Trophoblast cell (in vitro differentiated cells and primary cell): ENCODE data around the gene GDPD5.

Experiments used
- DNase-seq, 2 donors: peaks; one replicate each; pipeline ENCODE4 v3.0.0-alpha.2; 2016
- H2AFZ ChIP-seq: 2 replicates; pipeline ENCODE4 v1.6.1; 2013; ENCODE audit warnings: low read length, moderate library complexity, mild to moderate bottlenecking; ENCODE audit not compliant: insufficient read depth, poor library complexity
- H2AK5ac ChIP-seq: 2 replicates; pipeline ENCODE4 v1.6.1; 2013; ENCODE audit warnings: mild to moderate bottlenecking, low read length
- H2BK120ac ChIP-seq: 2 replicates; pipeline ENCODE4 v1.6.1; 2013; ENCODE audit warnings: low read length, mild to moderate bottlenecking, moderate library complexity; ENCODE audit not compliant: insufficient read depth, poor library complexity
- H2BK12ac ChIP-seq: 2 replicates; pipeline ENCODE4 v1.6.1; 2013; ENCODE audit warnings: mild to moderate bottlenecking, low read length, moderate library complexity
- H2BK5ac ChIP-seq: 2 replicates; pipeline ENCODE4 v1.6.1; 2013; ENCODE audit warnings: low read length, low read depth, moderate library complexity, mild to moderate bottlenecking; ENCODE audit not compliant: poor library complexity
- H3K14ac ChIP-seq: 2 replicates; pipeline ENCODE4 v1.6.1; 2013; ENCODE audit warnings: mild to moderate bottlenecking, low read length
- H3K18ac ChIP-seq: 2 replicates; pipeline ENCODE4 v1.6.1; 2013; ENCODE audit warnings: mild to moderate bottlenecking, low read length
- H3K23ac ChIP-seq: 2 replicates; pipeline ENCODE4 v1.6.1; 2013; ENCODE audit warnings: low read length
- H3K27ac ChIP-seq: 2 replicates; pipeline ENCODE4 v1.5.1; 2013; ENCODE audit warnings: low read depth, mild to moderate bottlenecking, inconsistent platforms, low read length, moderate library complexity
- H3K27me3 ChIP-seq: 2 replicates; pipeline ENCODE4 v1.6.1; 2013; ENCODE audit warnings: inconsistent platforms, mild to moderate bottlenecking, low read length, moderate library complexity; ENCODE audit not compliant: insufficient read depth
- H3K36me3 ChIP-seq, 2 experiments: 1 replicate in 1 of 2; 2 replicates in 1 of 2; pipeline ENCODE4 v1.6.1; 2013; ENCODE audit warnings: low read length in 2 of 2, mild to moderate bottlenecking in 2 of 2, moderate library complexity in 1 of 2; ENCODE audit not compliant: insufficient read depth in 2 of 2, control insufficient read depth in 1 of 2
- H3K4ac ChIP-seq: 2 replicates; pipeline ENCODE4 v1.6.1; 2013; ENCODE audit warnings: low read depth, mild to moderate bottlenecking, low read length, moderate library complexity
- H3K4me1 ChIP-seq, 2 experiments: 1 replicate in 1 of 2; 2 replicates in 1 of 2; pipeline ENCODE4 v1.6.1; 2013; ENCODE audit warnings: low read length in 2 of 2, mild to moderate bottlenecking in 2 of 2, moderate library complexity in 1 of 2; ENCODE audit not compliant: insufficient read depth in 2 of 2, control insufficient read depth in 1 of 2
- H3K4me2 ChIP-seq: 2 replicates; pipeline ENCODE4 v1.6.1; 2013; ENCODE audit warnings: inconsistent platforms, mild to moderate bottlenecking, low read length, moderate library complexity
- H3K4me3 ChIP-seq: 2 replicates; pipeline ENCODE4 v1.5.1; 2013; ENCODE audit warnings: mild to moderate bottlenecking, low read depth, low read length, inconsistent platforms
- H3K79me1 ChIP-seq: one replicate; pipeline ENCODE4 v1.6.1; 2013; ENCODE audit warnings: low read length
- H3K79me2 ChIP-seq: 2 replicates; pipeline ENCODE4 v1.6.1; 2013; ENCODE audit warnings: low read length, mild to moderate bottlenecking; ENCODE audit not compliant: control insufficient read depth, insufficient read depth, poor library complexity
- H3K9ac ChIP-seq: 2 replicates; pipeline ENCODE4 v1.6.1; 2013; ENCODE audit warnings: mild to moderate bottlenecking, low read length
- H3K9me3 ChIP-seq: 2 replicates; pipeline ENCODE4 v1.6.1; 2013; ENCODE audit warnings: low read depth, mild to moderate bottlenecking, control low read depth, inconsistent platforms, low read length; ENCODE audit not compliant: insufficient read depth
- H4K12ac ChIP-seq: 2 replicates; pipeline ENCODE4 v1.6.1; 2013; ENCODE audit warnings: low read depth, mild to moderate bottlenecking, low read length, moderate library complexity
- H4K8ac ChIP-seq: 2 replicates; pipeline ENCODE4 v1.6.1; 2013; ENCODE audit warnings: low read depth, mild to moderate bottlenecking, low read length, moderate library complexity
- H4K91ac ChIP-seq: one replicate; pipeline ENCODE4 v1.6.1; 2013; ENCODE audit warnings: low read depth, mild to moderate bottlenecking, low read length, moderate library complexity
- WGBS: extraction: QIAGEN DNeasy Blood & Tissue Kit; methylation state at CpG from one replicate; pipeline ENCODE4 v1.1.7; 2013; ENCODE audit warnings: missing lambda C conversion rate; ENCODE audit not compliant: insufficient read length, insufficient coverage; ENCODE audit errors: extremely low coverage; 5-methylcytosine and 5-hydroxymethylcytosine counted together

The GDPD5 gene

DNA sequence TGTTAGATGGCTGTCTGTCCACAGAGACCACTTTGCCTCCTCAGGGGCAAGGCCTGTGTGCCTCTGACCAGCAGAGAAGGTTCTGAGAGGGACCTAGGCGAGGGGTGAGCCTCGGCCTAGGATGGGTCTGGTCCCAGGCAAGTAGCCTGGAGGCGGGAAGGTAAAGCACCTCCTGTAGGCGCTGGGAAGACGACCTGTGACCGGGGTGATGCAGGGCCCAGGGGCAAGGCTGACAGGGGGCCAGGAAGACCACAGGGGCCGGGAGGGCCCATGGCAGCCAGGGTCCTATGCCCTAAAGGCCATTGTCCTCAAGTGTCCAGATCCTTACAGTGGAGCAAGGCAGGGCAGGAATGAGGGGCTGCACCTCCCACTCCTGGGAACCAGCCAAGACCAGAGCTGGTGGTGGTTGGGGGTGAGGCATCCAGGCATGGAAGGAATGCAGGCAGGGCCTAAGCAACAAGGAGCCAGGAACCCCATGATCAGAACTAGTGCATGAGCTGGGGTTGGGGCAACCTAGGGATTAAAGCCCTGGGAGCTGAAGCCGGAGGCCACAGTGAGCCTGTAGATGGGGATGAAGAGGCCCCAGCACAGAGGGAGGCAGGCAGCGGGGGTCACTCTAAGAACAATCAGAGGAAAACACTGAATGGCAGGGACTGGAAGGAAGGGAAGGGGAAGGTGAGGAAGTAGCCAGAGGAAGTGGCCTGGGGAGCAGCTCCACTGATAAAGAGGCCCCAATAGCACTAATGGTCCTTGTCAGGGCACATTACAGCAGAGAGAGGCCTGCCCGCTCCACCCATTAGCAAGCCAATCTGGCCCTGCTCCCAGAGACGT lies 59.8 kb downstream of the GDPD5 start:
- Histone ChIP-seq H3K27me3 (no peaks in the 10 kb centered on the region), H3K4me3 (no peak overlapping the region)

DNA sequence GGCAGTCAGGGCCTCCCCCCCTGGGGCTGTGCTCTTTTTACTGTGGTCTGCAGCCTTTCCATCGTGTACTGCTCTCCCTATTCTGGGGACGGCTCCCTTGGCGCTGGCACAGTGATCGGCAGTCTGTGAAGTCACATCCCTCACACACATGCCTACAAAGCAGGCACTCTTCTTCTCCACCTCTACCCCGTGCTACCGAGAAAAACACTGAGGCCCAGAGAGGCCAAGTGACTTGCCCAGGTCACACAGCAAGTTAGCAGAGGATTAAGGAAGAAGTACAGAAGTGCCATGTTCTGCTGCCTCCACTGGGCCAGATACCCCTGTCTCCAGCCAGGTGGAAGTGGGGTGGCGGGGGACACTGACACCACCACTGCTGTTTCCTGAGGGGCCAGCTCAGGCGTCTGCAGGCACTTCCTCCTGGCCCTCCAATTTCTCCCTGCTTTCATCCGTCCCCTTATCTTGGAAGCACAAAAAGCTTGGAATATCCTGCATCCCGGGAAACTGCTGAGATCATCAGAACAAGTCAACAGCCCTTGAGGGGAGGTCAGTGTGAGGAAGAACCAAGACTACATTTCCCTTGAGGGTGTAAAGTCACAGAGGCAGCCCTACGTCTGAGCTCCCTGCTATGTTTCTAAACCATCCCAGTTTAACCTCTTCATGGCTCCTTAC lies 62.5 kb downstream of the GDPD5 start:
- Histone ChIP-seq H3K23ac (no peak overlapping the region), H2BK12ac (peak overlapping the region; percentile 68), H3K4me3 (no peak overlapping the region), H3K36me3 (no peaks in the 10 kb centered on the region), H4K91ac (peak overlapping the region; percentile 83), H2AFZ (peak overlapping the region; percentile 57), H3K79me2 (no peaks in the 10 kb centered on the region), H2BK5ac (peak overlapping the region; percentile 63), H3K9ac (no peak overlapping the region), H4K8ac (peak overlapping the region; percentile 72), H3K27me3 (no peaks in the 10 kb centered on the region), H3K4me2 (peak overlapping the region; percentile 38), H2BK120ac (peak overlapping the region; percentile 79), H3K18ac (peak overlapping the region; percentile 68), H3K79me1 (peaks cover 25% of the 10 kb centered on the region), H3K14ac (peak overlapping the region; percentile 61), H3K4me1 (peaks cover 43 to 52% of the 10 kb centered on the region in 2 experiments), H3K4ac (no peak overlapping the region), H3K9me3 (peaks cover 3% of the 10 kb centered on the region), H2AK5ac (peak overlapping the region; percentile 23), H3K27ac (peak overlapping the region; percentile 83), H4K12ac (no peak overlapping the region)
- DNase-seq = no peak
- WGBS = no CpG with 5 or more reads among the region's 11 CpGs

More for the DNA sequence above, 59.8 kb downstream of the GDPD5 start:
- peak overlapping the region; percentile 9 for H2BK12ac ChIP-seq
- H3K79me1 ChIP-seq = peaks cover 27% of the 10 kb centered on the region
- H2AK5ac ChIP-seq = no peak overlapping the region
- no peak overlapping the region for H3K4me2 ChIP-seq
- DNase-seq = no peak
- H4K12ac ChIP-seq = no peak overlapping the region
- H2BK120ac ChIP-seq = peak overlapping the region; percentile 5
- no peak overlapping the region for H3K23ac ChIP-seq
- H3K18ac ChIP-seq = peak overlapping the region; percentile 9
- H3K27ac ChIP-seq = no peak overlapping the region
- H3K36me3 ChIP-seq = no peaks in the 10 kb centered on the region
- no peaks in the 10 kb centered on the region for H3K79me2 ChIP-seq
- WGBS = no CpG with 5 or more reads among the region's 11 CpGs
- peak overlapping the region; percentile 8 for H4K91ac ChIP-seq
- H3K9ac ChIP-seq = no peak overlapping the region
- no peak overlapping the region for H2AFZ ChIP-seq
- peaks cover 3% of the 10 kb centered on the region for H3K9me3 ChIP-seq
- peaks cover 51 to 63% of the 10 kb centered on the region in 2 experiments for H3K4me1 ChIP-seq
- no peak overlapping the region for H2BK5ac ChIP-seq
- no peak overlapping the region for H3K4ac ChIP-seq
- no peak overlapping the region for H4K8ac ChIP-seq
- H3K14ac ChIP-seq = peak overlapping the region; percentile 27

DNA sequence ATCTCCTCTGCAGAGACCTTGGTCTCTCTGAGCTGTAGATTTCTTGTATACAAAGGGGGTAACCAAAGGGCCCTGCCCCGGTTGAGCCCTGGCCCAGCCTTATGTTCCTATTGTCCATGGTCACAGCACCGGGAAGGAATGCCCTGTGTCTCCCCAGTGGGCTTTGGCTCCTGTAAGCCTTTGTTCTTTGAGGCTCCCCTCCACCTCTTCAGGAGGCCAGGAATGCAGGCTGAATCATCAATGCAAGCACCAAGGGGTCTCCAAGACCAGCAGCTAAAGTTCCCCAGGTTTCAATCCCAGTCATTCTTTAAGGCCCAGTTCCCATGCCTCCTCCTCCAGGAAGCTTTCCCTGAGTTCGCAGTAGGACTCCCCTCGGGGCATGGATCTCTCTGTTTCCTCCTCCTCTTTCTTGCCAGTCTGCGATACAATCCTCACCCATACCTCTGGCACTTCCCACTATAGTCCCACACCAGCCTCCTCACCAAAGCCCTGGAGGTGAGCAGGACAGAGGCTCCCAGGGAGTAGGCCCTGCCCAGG lies 63.6 kb downstream of the GDPD5 start:
- Histone ChIP-seq H2BK12ac (peak overlapping the region; percentile 79), H3K27ac (peak overlapping the region; percentile 54), H2AK5ac (peak overlapping the region; percentile 22), H4K12ac (no peak overlapping the region), H3K4me2 (peak overlapping the region; percentile 38), H3K79me1 (peaks cover 23% of the 10 kb centered on the region), H3K18ac (peak overlapping the region; percentile 74), H2AFZ (no peak overlapping the region), H3K27me3 (no peaks in the 10 kb centered on the region), H4K8ac (peak overlapping the region; percentile 47), H4K91ac (peak overlapping the region; percentile 83), H3K14ac (peak overlapping the region; percentile 63), H3K23ac (no peak overlapping the region), H3K4ac (peak overlapping the region; percentile 21), H2BK120ac (peak overlapping the region; percentile 45), H3K4me1 (peaks cover 35 to 45% of the 10 kb centered on the region in 2 experiments), H3K9me3 (peaks cover 3% of the 10 kb centered on the region), H3K36me3 (no peaks in the 10 kb centered on the region), H3K4me3 (no peak overlapping the region), H2BK5ac (peak overlapping the region; percentile 65), H3K79me2 (no peaks in the 10 kb centered on the region), H3K9ac (peak overlapping the region; percentile 5)
- DNase-seq = no peak
- no CpG with 5 or more reads among the region's 5 CpGs for WGBS

DNA sequence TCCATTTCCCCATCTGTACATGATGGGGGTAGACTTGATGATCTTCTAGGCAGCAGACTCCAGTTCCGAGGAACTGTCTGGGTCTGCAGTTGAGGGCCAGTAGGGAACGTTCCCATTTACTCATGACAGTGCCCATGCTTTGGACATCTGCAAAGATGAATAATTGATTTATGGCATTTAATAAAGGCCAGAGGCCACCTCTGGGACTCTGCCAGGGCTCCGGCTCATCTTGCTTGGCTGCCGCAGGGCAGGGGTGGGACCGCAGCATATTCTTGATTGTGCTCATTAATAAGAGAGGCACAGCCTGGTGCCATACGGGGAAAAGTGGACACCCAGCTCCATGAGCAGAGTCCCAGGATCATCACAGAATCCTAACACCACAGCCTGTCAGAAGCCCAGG lies 64.6 kb downstream of the GDPD5 start:
- Histone ChIP-seq H3K23ac (no peak overlapping the region), H3K14ac (no peak overlapping the region), H2BK120ac (no peak overlapping the region), H3K18ac (no peak overlapping the region), H4K91ac (no peak overlapping the region), H3K9me3 (peaks cover 3% of the 10 kb centered on the region), H3K9ac (no peak overlapping the region), H4K12ac (no peak overlapping the region), H2AFZ (no peak overlapping the region), H3K79me1 (peaks cover 23% of the 10 kb centered on the region), H2BK12ac (no peak overlapping the region), H3K4me2 (no peak overlapping the region), H3K27me3 (no peaks in the 10 kb centered on the region), H3K79me2 (no peaks in the 10 kb centered on the region), H2AK5ac (no peak overlapping the region), H3K4ac (no peak overlapping the region), H2BK5ac (no peak overlapping the region), H3K4me3 (no peak overlapping the region), H4K8ac (no peak overlapping the region), H3K36me3 (no peaks in the 10 kb centered on the region), H3K4me1 (peaks cover 34 to 41% of the 10 kb centered on the region in 2 experiments), H3K27ac (no peak overlapping the region)
- WGBS = no CpG with 5 or more reads among the region's 6 CpGs
- no peak for DNase-seq
